ENCODE data around the gene ULK2.
"Not testable (repeated sequence)": the region's sequence is repeated elsewhere in the genome, so short reads cannot be mapped to it uniquely, and the experiment has no call there.

ULK2 gene

GRCh38 chr17:19867329-19868078 is at the start of gene ULK2:
Gene ULK2, minus strand, starts transcription at chr17:19867936. Its CDS starts 519 bp downstream, at chr17:19867417.
- DNase-seq: peak; percentile 62

GRCh38 chr17:19915245-19915978 is 47.7 kb upstream of the ULK2 start:
- no peak for DNase-seq

GRCh38 chr17:19911033-19911432 is 43.3 kb upstream of the ULK2 start:
- no peak for DNase-seq

- DNase-seq: no peak
These were observed 41.4 kb upstream of the ULK2 start for GRCh38 chr17:19909139-19909538.

GRCh38 chr17:19905502-19905901 is 37.8 kb upstream of the ULK2 start:
- DNase-seq: no peak

GRCh38 chr17:19904924-19905323 is 37.2 kb upstream of the ULK2 start:
- DNase-seq: no peak

- DNase-seq: no peak
These were observed 36.7 kb upstream of the ULK2 start for GRCh38 chr17:19904412-19904811.

- no peak for DNase-seq
These were observed 33.1 kb upstream of the ULK2 start for GRCh38 chr17:19900809-19901208.

GRCh38 chr17:19897903-19898302 is 30.2 kb upstream of the ULK2 start:
- no peak for DNase-seq

GRCh38 chr17:19897090-19897837 is 29.5 kb upstream of the ULK2 start:
- no peak for DNase-seq

- DNase-seq: no peak
These were observed 28.9 kb upstream of the ULK2 start for GRCh38 chr17:19896679-19897078.

- not testable (repeated sequence) for DNase-seq
These were observed 22.8 kb upstream of the ULK2 start for GRCh38 chr17:19890554-19890953.

- not testable (repeated sequence) for DNase-seq
These were observed 22.3 kb upstream of the ULK2 start for GRCh38 chr17:19890001-19890400.

GRCh38 chr17:19886116-19886515 is 18.4 kb upstream of the ULK2 start:
- no peak for DNase-seq

GRCh38 chr17:19883537-19884215 is 15.9 kb upstream of the ULK2 start:
- DNase-seq: no peak

- DNase-seq: no peak
These were observed 12.7 kb upstream of the ULK2 start for GRCh38 chr17:19880393-19880792.

GRCh38 chr17:19877364-19877945 is 9.7 kb upstream of the ULK2 start:
- no peak for DNase-seq

- DNase-seq: no peak
These were observed 8.9 kb upstream of the ULK2 start for GRCh38 chr17:19876529-19877161.

GRCh38 chr17:19874256-19874655 is 6.5 kb upstream of the ULK2 start:
- DNase-seq: no peak

- no peak for DNase-seq
These were observed 5.6 kb upstream of the ULK2 start for GRCh38 chr17:19873346-19873745.

GRCh38 chr17:19868079-19868395 is 301 bp upstream of the ULK2 start:
- no peak for DNase-seq

- DNase-seq: peak; percentile 84
These were observed 732 bp downstream of the ULK2 start for GRCh38 chr17:19867079-19867328.

GRCh38 chr17:19865021-19865420 is 2.7 kb downstream of the ULK2 start:
- DNase-seq: no peak

Measured in NCI-H82 (cell line).